Measurements from ENCODE around the gene FREM1. TPM values are rescaled to one million over a fixed set of nuclear protein-coding genes. Genes with fewer than 3 reads are reported as not detected.
A peak's percentile ranks its signal among the peaks of the same experiment; 100 is the strongest.

Gene FREM1
- total and polyA plus RNA-seq, 2 of the 13 experiments (the other 11 are each of a cell fraction or from before 2014, with no cell fraction given) = 64.3 to 202 TPM

DNA sequence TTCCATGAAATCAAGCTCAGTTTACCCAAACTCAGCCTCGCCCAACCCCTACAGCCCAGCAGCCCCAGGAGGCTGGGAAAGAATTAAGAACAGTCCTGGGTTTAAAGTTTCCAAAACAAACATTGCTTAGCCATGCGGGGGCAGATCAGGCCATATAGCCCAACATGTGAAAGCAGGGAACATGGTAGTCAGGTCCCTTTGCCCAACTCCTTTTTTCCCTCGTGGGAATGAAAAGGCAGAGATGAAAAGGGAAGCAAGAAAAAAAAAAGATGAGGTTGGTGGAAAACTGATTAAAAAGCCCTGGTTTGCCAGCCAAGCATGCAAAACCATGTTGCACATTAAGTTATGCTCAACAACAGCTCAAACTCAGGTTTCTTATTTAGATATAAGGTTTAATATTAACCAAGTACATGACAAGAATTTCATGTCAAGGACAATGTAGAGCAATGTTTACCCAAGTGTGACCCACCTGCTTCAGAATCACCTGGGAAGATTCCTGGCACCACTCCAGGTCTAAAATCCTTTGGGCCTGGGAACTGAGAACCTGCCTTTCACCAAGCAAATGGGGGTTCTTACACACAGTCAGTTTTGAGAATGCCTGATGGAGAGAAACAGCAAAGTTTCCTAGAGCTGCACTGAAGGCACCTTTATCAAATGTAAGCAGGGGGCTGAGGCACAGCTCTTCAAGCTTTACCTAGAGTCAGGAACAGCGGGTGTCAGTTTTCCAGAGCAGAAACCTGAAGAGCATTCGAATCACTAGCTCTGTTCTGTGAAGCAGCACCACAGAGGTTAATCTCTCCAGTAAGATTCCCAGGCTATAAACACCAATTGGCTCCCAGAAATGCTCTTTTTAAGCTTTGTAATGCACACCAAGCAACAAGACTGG, 1.7 kb downstream of the FREM1 start (continued):
- TF ChIP-seq ARID5B (CRISPR knock-in tag; IDR thresholded peaks at IDR 0.05) = peak; percentile 64; the same call in 1 of the 2 replicates
- TF ChIP-seq MED1 (CRISPR knock-in tag; IDR thresholded peaks at IDR 0.05) = peak; percentile 28; the same call in 1 of the 2 replicates
- TF ChIP-seq ZNF773 (CRISPR knock-in tag; IDR thresholded peaks at IDR 0.05; ENCODE audit: borderline replicate concordance) = no peak
- 0 out of 2 replicates have a peak, but pooled peaks have one; percentile 14 for TF ChIP-seq TGIF2 (CRISPR knock-in tag; IDR thresholded peaks at IDR 0.05)
- TF ChIP-seq PLRG1 (conservative IDR thresholded peaks at IDR 0.05) = no peak
- TF ChIP-seq SAP130 (CRISPR knock-in tag; IDR thresholded peaks at IDR 0.05; ENCODE audit: low read depth) = peak; percentile 47; the same call in 1 of the 2 replicates
- no peak for TF ChIP-seq CHD2 (IDR thresholded peaks at IDR 0.05; ENCODE audit: low read depth, low read length)
- peak; percentile 72; the same call in 1 of the 2 replicates for TF ChIP-seq ZNF609 (CRISPR knock-in tag; IDR thresholded peaks at IDR 0.05; ENCODE audit: borderline replicate concordance)
- peak; percentile 58 for TF ChIP-seq NCOA2 (CRISPR knock-in tag; IDR thresholded peaks at IDR 0.05)
- peak; percentile 39; the same call in 1 of the 2 replicates for TF ChIP-seq RXRB (CRISPR knock-in tag; IDR thresholded peaks at IDR 0.05; ENCODE audit: borderline replicate concordance)
- TF ChIP-seq, protein P1, sequence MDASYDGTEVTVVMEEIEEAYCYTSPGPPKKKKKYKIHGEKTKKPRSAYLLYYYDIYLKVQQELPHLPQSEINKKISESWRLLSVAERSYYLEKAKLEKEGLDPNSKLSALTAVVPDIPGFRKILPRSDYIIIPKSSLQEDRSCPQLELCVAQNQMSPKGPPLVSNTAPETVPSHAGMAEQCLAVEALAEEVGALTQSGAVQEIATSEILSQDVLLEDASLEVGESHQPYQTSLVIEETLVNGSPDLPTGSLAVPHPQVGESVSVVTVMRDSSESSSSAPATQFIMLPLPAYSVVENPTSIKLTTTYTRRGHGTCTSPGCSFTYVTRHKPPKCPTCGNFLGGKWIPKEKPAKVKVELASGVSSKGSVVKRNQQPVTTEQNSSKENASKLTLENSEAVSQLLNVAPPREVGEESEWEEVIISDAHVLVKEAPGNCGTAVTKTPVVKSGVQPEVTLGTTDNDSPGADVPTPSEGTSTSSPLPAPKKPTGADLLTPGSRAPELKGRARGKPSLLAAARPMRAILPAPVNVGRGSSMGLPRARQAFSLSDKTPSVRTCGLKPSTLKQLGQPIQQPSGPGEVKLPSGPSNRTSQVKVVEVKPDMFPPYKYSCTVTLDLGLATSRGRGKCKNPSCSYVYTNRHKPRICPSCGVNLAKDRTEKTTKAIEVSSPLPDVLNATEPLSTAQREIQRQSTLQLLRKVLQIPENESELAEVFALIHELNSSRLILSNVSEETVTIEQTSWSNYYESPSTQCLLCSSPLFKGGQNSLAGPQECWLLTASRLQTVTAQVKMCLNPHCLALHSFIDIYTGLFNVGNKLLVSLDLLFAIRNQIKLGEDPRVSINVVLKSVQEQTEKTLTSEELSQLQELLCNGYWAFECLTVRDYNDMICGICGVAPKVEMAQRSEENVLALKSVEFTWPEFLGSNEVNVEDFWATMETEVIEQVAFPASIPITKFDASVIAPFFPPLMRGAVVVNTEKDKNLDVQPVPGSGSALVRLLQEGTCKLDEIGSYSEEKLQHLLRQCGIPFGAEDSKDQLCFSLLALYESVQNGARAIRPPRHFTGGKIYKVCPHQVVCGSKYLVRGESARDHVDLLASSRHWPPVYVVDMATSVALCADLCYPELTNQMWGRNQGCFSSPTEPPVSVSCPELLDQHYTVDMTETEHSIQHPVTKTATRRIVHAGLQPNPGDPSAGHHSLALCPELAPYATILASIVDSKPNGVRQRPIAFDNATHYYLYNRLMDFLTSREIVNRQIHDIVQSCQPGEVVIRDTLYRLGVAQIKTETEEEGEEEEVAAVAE (CRISPR knock-in tag; IDR thresholded peaks at IDR 0.05; ENCODE audit: borderline replicate concordance) = no peak
- TF ChIP-seq ZNF230 (CRISPR knock-in tag; IDR thresholded peaks at IDR 0.05) = no peak
- no peak for TF ChIP-seq DNMT3B (CRISPR knock-in tag; conservative IDR thresholded peaks at IDR 0.05)
